Measurements from ENCODE around the gene PROCA1. TPM values are rescaled to one million over a fixed set of nuclear protein-coding genes. Genes with fewer than 3 reads are reported as not detected.

PROCA1 gene
- total and polyA plus RNA-seq, 12 donors: 0.74 to 4.9 (median 1.3) TPM

GRCh38 chr17:28718333-28719020 lies 6.8 kb upstream of the PROCA1 start:
- DNase-seq (no peak), ATAC-seq (no peak)
- 48 to 52% methylated on average over 18 of the region's 18 CpGs for WGBS, 2 donors
- no peak for TF ChIP-seq CTCF (IDR thresholded peaks at IDR 0.05)
- peak overlapping the region in 9 of 10 donors; percentile 60 to 93 (median 72) for H3K4me3 ChIP-seq
- H3K36me3 ChIP-seq: peaks cover 0 to 49% (median 20%) of the 10 kb centered on the region in 9 donors
- peak overlapping the region; percentile 61 to 95 (median 90) for H3K27ac ChIP-seq
- no peaks in the 10 kb centered on the region for H3K9me3 ChIP-seq
- H3K4me1 ChIP-seq: peaks cover 17 to 65% (median 53%) of the 10 kb centered on the region in 9 donors
- intact Hi-C loops (cut with DNase I): loop anchor here in 1 of 10 donors (5.0 kb wide), 1 partner anchor 71 kb away; the partner anchor contains the start of gene BLTP2
- peaks cover 0 to 13% (median 7%) of the 10 kb centered on the region in 7 donors for H3K27me3 ChIP-seq

GRCh38 chr17:28717578-28718332 lies 6.1 kb upstream of the PROCA1 start, which contains the start of gene RAB34:
Gene RAB34 (minus strand): TSS chr17:28717868. CDS start chr17:28717266, 602 bp downstream.
- H3K36me3 ChIP-seq: peaks cover 0 to 44% (median 14%) of the 10 kb centered on the region in 9 donors
- H3K27me3 ChIP-seq: peaks cover 0 to 13% (median 7%) of the 10 kb centered on the region in 7 donors
- no peaks in the 10 kb centered on the region for H3K9me3 ChIP-seq
- peak within 1 kb of the TSS; percentile 61 to 95 (median 90) for H3K27ac ChIP-seq
- 7% methylated on average over 54 to 60 of the region's 60 CpGs for WGBS, 2 donors
- H3K4me3 ChIP-seq: peak within 1 kb of the TSS; percentile 51 to 78 (median 65)
- ATAC-seq (peak; percentile 15 to 46 (median 30)), DNase-seq (peak; percentile 72 to 74)
- TF ChIP-seq CTCF (IDR thresholded peaks at IDR 0.05): peak in 7 of 9 donors; percentile 25 to 58 (median 41)
- intact Hi-C loops (cut with DNase I): loop anchor here in 1 of 10 donors (5.0 kb wide), 1 partner anchor 70 kb away; the partner anchor contains the start of gene BLTP2
- H3K4me1 ChIP-seq: peaks cover 17 to 62% (median 51%) of the 10 kb centered on the region in 9 donors

- peaks cover 13 to 62% (median 49%) of the 10 kb centered on the region in 9 donors for H3K4me1 ChIP-seq
- ATAC-seq: no peak
- peaks cover 0 to 36% (median 6%) of the 10 kb centered on the region in 9 donors for H3K36me3 ChIP-seq
- intact Hi-C loops (cut with DNase I): loop anchor here in 1 of 10 donors (5.0 kb wide), 1 partner anchor 70 kb away; the partner anchor contains the start of gene BLTP2
- H3K9me3 ChIP-seq: no peaks in the 10 kb centered on the region
- 9 to 12% methylated on average over 63 of the region's 63 CpGs for WGBS, 2 donors
- H3K27ac ChIP-seq: peak overlapping the region; percentile 61 to 95 (median 90)
- no peak for TF ChIP-seq CTCF (IDR thresholded peaks at IDR 0.05)
- H3K4me3 ChIP-seq: peak overlapping the region; percentile 51 to 78 (median 65)
- H3K27me3 ChIP-seq: peaks cover 0 to 13% (median 7%) of the 10 kb centered on the region in 7 donors
- peak in 1 of 2 donors; percentile 42 for DNase-seq
Measured at GRCh38 chr17:28716740-28717577, 5.3 kb upstream of the PROCA1 start.

All from heart right ventricle (tissue), 16 donors.